ENCODE measurements around the gene SHKBP1. TPM values are rescaled to one million over a fixed set of nuclear protein-coding genes. Genes with fewer than 3 reads are reported as not detected.
A peak's percentile ranks its signal among the peaks of the same experiment; 100 is the strongest.

The SHKBP1 gene
- total and polyA plus RNA-seq, 2 donors (not counting 1 experiment from before 2014, with no cell fraction given) = 179 to 227 TPM

GRCh38 chr19:40608957-40609356, 32.3 kb downstream of the SHKBP1 start:
- H3K4me2 ChIP-seq (replicated peaks; ENCODE audit: low read depth, low read length, poor library complexity, severe bottlenecking) = peak overlapping the region; percentile 95
- H3K27me3 Mint-ChIP-seq = no peaks in the 10 kb centered on the region
- H2AFZ ChIP-seq (ENCODE audit: insufficient read depth, low read depth, low read length, poor library complexity, severe bottlenecking) = peak overlapping the region; percentile 84
- H3K4me1 ChIP-seq (ENCODE audit: control insufficient read depth in 2 of 2, insufficient read depth in 2 of 2, low read length in 2 of 2) = peaks cover 42 to 58% of the 10 kb centered on the region in 2 donors
- peak overlapping the region; percentile 66 for H3K9ac ChIP-seq (ENCODE audit: low read length)
- no peaks in the 10 kb centered on the region for H3K9me3 Mint-ChIP-seq (ENCODE audit: insufficient read depth)
- no peaks in the 10 kb centered on the region for H3K36me3 ChIP-seq (replicated peaks in 1 of 2; ENCODE audit: control extremely low read depth in 1 of 2, control insufficient read depth in 1 of 2, extremely low read depth in 1 of 2, insufficient read depth in 2 of 2, low read length in 1 of 2)
- peak overlapping the region; percentile 83 to 93 for H3K27ac ChIP-seq (ENCODE audit: low read length in 2 of 2)
- ChIA-PET POLR2A (interaction anchor here (0.7 to 1.3 kb wide), 2 partner anchors 188 to 744 kb away, joined by 3 to 5 read pairs; no protein-coding TSS in a partner anchor), CTCF (interaction anchor here (0.7 to 2.4 kb wide), 6 partner anchors 10 to 654 kb away, joined by 3 to 15 read pairs (median 4); partner anchors contain the start of genes AKT2 and LTBP4)
- peak overlapping the region; percentile 98 for H3K27ac Mint-ChIP-seq
- peaks cover 0 to 25% (median 0%) of the 10 kb centered on the region in 3 donors for H3K9me3 ChIP-seq (ENCODE audit: control extremely low read depth in 1 of 3, control insufficient read depth in 2 of 3, insufficient read depth in 1 of 3, low read length in 2 of 3)
- H3K4me1 Mint-ChIP-seq = peaks cover 58% of the 10 kb centered on the region
- no peaks in the 10 kb centered on the region for H3K79me2 ChIP-seq (ENCODE audit: control insufficient read depth, insufficient read depth, low read length)
- intact Hi-C loops (cut with micrococcal nuclease) = no loop called here
- ATAC-seq (ENCODE audit: low read depth) = no peak
- 56% methylated on average over 2 of the region's 4 CpGs for WGBS (ENCODE audit: insufficient coverage)
- H4K20me1 ChIP-seq (ENCODE audit: control insufficient read depth, insufficient read depth, low read length, poor library complexity, severe bottlenecking) = no peaks in the 10 kb centered on the region
- peak overlapping the region in 3 of 5 experiments; percentile 57 to 72 (median 66) for H3K4me3 ChIP-seq (ENCODE audit: control extremely low read depth in 1 of 5, extremely low read depth in 1 of 5, insufficient read depth in 1 of 5, low read depth in 2 of 5, low read length in 4 of 5)
- peak overlapping the region; percentile 92 for H3K4me3 Mint-ChIP-seq
- TF ChIP-seq EZH2 (IDR thresholded peaks at IDR 0.05; ENCODE audit: borderline replicate concordance, insufficient read depth, low read depth, low read length, poor library complexity, severe bottlenecking) = no peak
- TF ChIP-seq, protein P1, sequence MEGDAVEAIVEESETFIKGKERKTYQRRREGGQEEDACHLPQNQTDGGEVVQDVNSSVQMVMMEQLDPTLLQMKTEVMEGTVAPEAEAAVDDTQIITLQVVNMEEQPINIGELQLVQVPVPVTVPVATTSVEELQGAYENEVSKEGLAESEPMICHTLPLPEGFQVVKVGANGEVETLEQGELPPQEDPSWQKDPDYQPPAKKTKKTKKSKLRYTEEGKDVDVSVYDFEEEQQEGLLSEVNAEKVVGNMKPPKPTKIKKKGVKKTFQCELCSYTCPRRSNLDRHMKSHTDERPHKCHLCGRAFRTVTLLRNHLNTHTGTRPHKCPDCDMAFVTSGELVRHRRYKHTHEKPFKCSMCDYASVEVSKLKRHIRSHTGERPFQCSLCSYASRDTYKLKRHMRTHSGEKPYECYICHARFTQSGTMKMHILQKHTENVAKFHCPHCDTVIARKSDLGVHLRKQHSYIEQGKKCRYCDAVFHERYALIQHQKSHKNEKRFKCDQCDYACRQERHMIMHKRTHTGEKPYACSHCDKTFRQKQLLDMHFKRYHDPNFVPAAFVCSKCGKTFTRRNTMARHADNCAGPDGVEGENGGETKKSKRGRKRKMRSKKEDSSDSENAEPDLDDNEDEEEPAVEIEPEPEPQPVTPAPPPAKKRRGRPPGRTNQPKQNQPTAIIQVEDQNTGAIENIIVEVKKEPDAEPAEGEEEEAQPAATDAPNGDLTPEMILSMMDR (IDR thresholded peaks at IDR 0.05) = no peak
- no peak for DNase-seq
- H3K27me3 ChIP-seq (replicated peaks in 1 of 4; ENCODE audit: control extremely low read depth in 1 of 4, control insufficient read depth in 3 of 4, insufficient read depth in 4 of 4, low read length in 3 of 4) = peaks cover 0 to 4% (median 0%) of the 10 kb centered on the region in 4 experiments
